ENCODE data around the gene PGAM5.

The PGAM5 gene

GRCh38 chr12:132720606-132721345 is 10.1 kb downstream of the PGAM5 start:
- no peak for DNase-seq (ENCODE audit: low read depth)
- TF ChIP-seq CTCF (IDR thresholded peaks at IDR 0.05; ENCODE audit: control insufficient read depth, extremely low read depth, insufficient read depth): no peak

GRCh38 chr12:132723015-132723763 is 12.5 kb downstream of the PGAM5 start:
- no peak for DNase-seq (ENCODE audit: low read depth)
- no peak for TF ChIP-seq CTCF (IDR thresholded peaks at IDR 0.05; ENCODE audit: control insufficient read depth, extremely low read depth, insufficient read depth)
- H3K4me3 ChIP-seq (ENCODE audit: low read depth, low read length): no peak overlapping the region

More at GRCh38 chr12:132720606-132721345, 10.1 kb downstream of the PGAM5 start:
- no peak overlapping the region for H3K4me3 ChIP-seq (ENCODE audit: low read depth, low read length)

- H3K4me3 ChIP-seq (ENCODE audit: low read depth, low read length): no peak overlapping the region
- no peak for DNase-seq (ENCODE audit: low read depth)
- TF ChIP-seq CTCF (IDR thresholded peaks at IDR 0.05; ENCODE audit: control insufficient read depth, extremely low read depth, insufficient read depth): no peak
Observed at GRCh38 chr12:132723764-132724140, 13.1 kb downstream of the PGAM5 start.

- DNase-seq (ENCODE audit: low read depth): no peak
- no peak for TF ChIP-seq CTCF (IDR thresholded peaks at IDR 0.05; ENCODE audit: control insufficient read depth, extremely low read depth, insufficient read depth)
- H3K4me3 ChIP-seq (ENCODE audit: low read depth, low read length): no peak overlapping the region
Observed at GRCh38 chr12:132724506-132725241, 14.0 kb downstream of the PGAM5 start.

- TF ChIP-seq CTCF (IDR thresholded peaks at IDR 0.05; ENCODE audit: control insufficient read depth, extremely low read depth, insufficient read depth): no peak
- no peak for DNase-seq (ENCODE audit: low read depth)
- no peak overlapping the region for H3K4me3 ChIP-seq (ENCODE audit: low read depth, low read length)
Observed at GRCh38 chr12:132726386-132726785, 15.7 kb downstream of the PGAM5 start.

GRCh38 chr12:132727091-132727794 is 16.6 kb downstream of the PGAM5 start:
- no peak overlapping the region for H3K4me3 ChIP-seq (ENCODE audit: low read depth, low read length)
- no peak for TF ChIP-seq CTCF (IDR thresholded peaks at IDR 0.05; ENCODE audit: control insufficient read depth, extremely low read depth, insufficient read depth)
- DNase-seq (ENCODE audit: low read depth): no peak
